Loucy (cell line): ENCODE results near the gene PID1.

ENCODE experiments used
- H2AFZ ChIP-seq: fragments of 200-600 bp; sonication (generic); 2 replicates; pipeline ENCODE4 v1.6.0; 2016; ENCODE audit warnings: antibody characterized with exemption, mild to moderate bottlenecking, low read length, moderate library complexity
- H3F3A ChIP-seq: fragments of 200-600 bp; 2 replicates; pipeline ENCODE4 v1.6.0; 2016; ENCODE audit warnings: antibody characterized with exemption, low read depth, mild to moderate bottlenecking
- H3K27me3 ChIP-seq: fragments of 200-600 bp; sonication (generic); 2 replicates; pipeline ENCODE4 v1.6.1; 2014; ENCODE audit warnings: low read length, mild to moderate bottlenecking; ENCODE audit not compliant: insufficient read depth, poor library complexity, severe bottlenecking
- H3K36me3 ChIP-seq: fragments of 200-600 bp; sonication (generic); 2 replicates; pipeline ENCODE4 v1.6.1; 2016; ENCODE audit warnings: low read length; ENCODE audit not compliant: insufficient read depth
- H3K4me1 ChIP-seq: fragments of 200-600 bp; sonication (generic); 2 replicates; pipeline ENCODE4 v1.5.1; 2014; ENCODE audit warnings: low read length, mild to moderate bottlenecking; ENCODE audit not compliant: insufficient read depth, poor library complexity, severe bottlenecking
- H3K4me2 ChIP-seq: fragments of 200-600 bp; sonication (generic); 2 replicates; pipeline ENCODE4 v1.6.0; 2014; ENCODE audit warnings: antibody characterized with exemption, low read length, low read depth, mild to moderate bottlenecking; ENCODE audit not compliant: poor library complexity, severe bottlenecking
- H3K4me3 ChIP-seq: fragments of 200-600 bp; sonication (generic); 2 replicates; pipeline ENCODE4 v1.5.1; 2014; ENCODE audit warnings: low read length, mild to moderate bottlenecking, mixed read lengths; ENCODE audit not compliant: poor library complexity, severe bottlenecking
- H3K79me2 ChIP-seq: fragments of 200-600 bp; sonication (generic); 2 replicates; pipeline ENCODE4 v1.6.1; 2014; ENCODE audit warnings: low read length; ENCODE audit not compliant: insufficient read depth
- H3K9ac ChIP-seq: fragments of 200-600 bp; sonication (generic); 2 replicates; pipeline ENCODE4 v1.6.0; 2014; ENCODE audit warnings: mild to moderate bottlenecking, low read depth, low read length, moderate library complexity; ENCODE audit not compliant: poor library complexity, severe bottlenecking
- H3K9me2 ChIP-seq: fragments of 200-600 bp; sonication (generic); replicated peaks from 2 replicates; pipeline ENCODE4 v1.6.1; 2016; ENCODE audit warnings: low read depth, low read length, mixed read lengths
- H3K9me3 ChIP-seq: fragments of 200-600 bp; sonication (generic); 2 replicates; pipeline ENCODE4 v1.6.1; 2014; ENCODE audit warnings: mild to moderate bottlenecking, antibody characterized with exemption, low read length, low read depth; ENCODE audit not compliant: insufficient read depth
- H4K20me1 ChIP-seq: fragments of 200-600 bp; sonication (generic); 2 replicates; pipeline ENCODE4 v1.6.0; 2014; ENCODE audit warnings: antibody characterized with exemption, low read length, mild to moderate bottlenecking; ENCODE audit not compliant: insufficient read depth, poor library complexity, severe bottlenecking
- CTCF ChIP-seq: fragments of 200-600 bp; sonication (generic); conservative IDR thresholded peaks from 2 replicates; pipeline ENCODE4 v1.5.1; 2014; ENCODE audit warnings: mild to moderate bottlenecking, antibody characterized with exemption, low read length
- EZH2phosphoT487 ChIP-seq: fragments of 200-600 bp; IDR thresholded peaks from 2 replicates; pipeline ENCODE4 v1.6.1; 2018; ENCODE audit warnings: antibody characterized with exemption, mild to moderate bottlenecking, moderate library complexity, borderline replicate concordance

PID1 gene

DNA sequence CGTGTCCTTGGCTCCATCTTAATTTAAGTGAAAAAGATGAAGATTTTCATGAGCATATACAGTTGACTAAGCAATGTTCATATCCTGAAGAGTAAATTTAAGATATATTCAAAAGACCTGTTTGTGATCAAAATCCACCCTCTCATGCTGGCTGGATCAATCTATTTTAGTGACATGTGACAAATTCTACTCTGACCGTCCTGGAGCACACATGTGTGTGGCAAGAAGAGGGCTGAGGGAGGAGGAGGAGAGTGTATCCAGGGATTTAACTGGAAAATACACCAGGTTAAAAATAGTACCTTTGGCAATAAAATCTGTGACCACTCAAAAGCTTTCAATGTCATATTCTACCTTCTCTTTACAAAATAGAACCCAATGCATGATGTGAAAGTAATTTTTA, 228.7 kb downstream of the PID1 start:
- H3K4me3 ChIP-seq = no peak overlapping the region
- H3K36me3 ChIP-seq = no peaks in the 10 kb centered on the region
- TF ChIP-seq CTCF (no peak), EZH2phosphoT487 (no peak)
- H3K9me2 ChIP-seq = no peaks in the 10 kb centered on the region
- no peak overlapping the region for H2AFZ ChIP-seq
- no peaks in the 10 kb centered on the region for H3K4me1 ChIP-seq
- H3K4me2 ChIP-seq = no peak overlapping the region
- H4K20me1 ChIP-seq = no peaks in the 10 kb centered on the region
- H3F3A ChIP-seq = no peaks in the 10 kb centered on the region
- no peaks in the 10 kb centered on the region for H3K79me2 ChIP-seq
- H3K9ac ChIP-seq = no peak overlapping the region
- no peaks in the 10 kb centered on the region for H3K9me3 ChIP-seq
- no peaks in the 10 kb centered on the region for H3K27me3 ChIP-seq

DNA sequence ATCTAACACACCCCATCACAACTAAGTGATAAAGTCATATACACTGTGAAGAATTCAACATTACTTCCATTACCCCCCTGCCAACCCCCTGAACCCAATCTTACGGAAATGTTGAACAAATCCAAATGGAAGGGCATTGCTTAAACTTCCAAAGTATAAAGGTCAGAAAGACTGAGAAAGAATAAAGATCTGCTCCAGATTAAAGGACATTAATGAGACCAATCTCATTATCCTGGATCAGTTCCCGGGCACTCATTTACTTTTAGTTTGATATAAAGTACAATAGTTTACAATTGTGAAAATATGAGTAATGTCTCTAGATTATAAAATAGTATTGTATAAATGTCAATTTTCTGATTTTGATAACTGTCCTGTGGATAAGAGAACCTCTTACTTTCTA, 229.4 kb downstream of the PID1 start:
- Histone ChIP-seq H3K4me1 (no peaks in the 10 kb centered on the region), H3K36me3 (no peaks in the 10 kb centered on the region), H3K9me2 (no peaks in the 10 kb centered on the region), H3K9me3 (no peaks in the 10 kb centered on the region), H3K27me3 (no peaks in the 10 kb centered on the region), H3K9ac (no peak overlapping the region), H3K4me2 (no peak overlapping the region), H4K20me1 (no peaks in the 10 kb centered on the region), H2AFZ (no peak overlapping the region), H3F3A (no peaks in the 10 kb centered on the region), H3K79me2 (no peaks in the 10 kb centered on the region), H3K4me3 (no peak overlapping the region)
- TF ChIP-seq CTCF = no peak
- no peak for TF ChIP-seq EZH2phosphoT487

- H3K36me3 ChIP-seq = no peaks in the 10 kb centered on the region
- H3K9me2 ChIP-seq = no peaks in the 10 kb centered on the region
- H3K4me2 ChIP-seq = no peak overlapping the region
- H3K4me3 ChIP-seq = no peak overlapping the region
- H3F3A ChIP-seq = no peaks in the 10 kb centered on the region
- no peak overlapping the region for H3K9ac ChIP-seq
- no peaks in the 10 kb centered on the region for H3K4me1 ChIP-seq
- 0 out of 2 replicates have a peak overlapping the region, but pooled peaks have one; percentile 16 for H2AFZ ChIP-seq
- TF ChIP-seq CTCF = no peak
- TF ChIP-seq EZH2phosphoT487 = no peak
- H3K9me3 ChIP-seq = no peaks in the 10 kb centered on the region
- no peaks in the 10 kb centered on the region for H3K27me3 ChIP-seq
- no peaks in the 10 kb centered on the region for H3K79me2 ChIP-seq
- no peaks in the 10 kb centered on the region for H4K20me1 ChIP-seq
Measured at GRCh38 chr2:229037621-229038020, 233.5 kb downstream of the PID1 start.
